IMR-90 (cell line): ENCODE results near the gene ALDH1A2.

Experiments used
- FOS ChIP-seq: fragments of 150-350 bp; IDR thresholded peaks from 2 replicates; pipeline ENCODE4 v1.6.1; 2016; ENCODE audit warnings: low read depth, low read length
- NFE2L2 ChIP-seq: fragments of 150-350 bp; IDR thresholded peaks from 2 replicates; pipeline ENCODE4 v1.6.1; 2016; ENCODE audit warnings: low read depth, mild to moderate bottlenecking, low read length
- TF ChIP-seq, protein P1 (sequence below): conservative IDR thresholded peaks from 2 replicates; pipeline ENCODE4 v1.5.1; 2012; ENCODE audit warnings: mild to moderate bottlenecking, low read depth, low read length, improper control_type of control experiment

DNA sequence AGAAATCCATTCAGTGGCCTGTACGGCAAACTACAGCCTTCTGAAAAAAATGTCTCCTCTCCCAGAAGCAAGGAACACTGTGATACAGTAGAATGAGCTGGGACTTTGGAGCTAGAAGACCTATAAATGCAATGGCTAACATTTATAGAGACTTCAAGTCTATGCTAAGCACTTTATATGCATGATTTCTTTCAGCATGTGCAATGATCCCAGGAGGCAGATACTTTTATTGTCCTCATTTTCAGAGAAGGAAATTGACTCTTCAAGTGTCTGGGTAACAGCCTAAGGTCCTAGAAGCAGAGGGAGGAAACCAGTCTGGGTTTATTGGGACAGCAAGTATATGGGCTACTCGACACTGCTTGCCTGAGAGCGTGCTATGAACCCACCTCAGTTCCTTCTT, 140.9 kb downstream of the ALDH1A2 start:
- TF ChIP-seq, protein P1, sequence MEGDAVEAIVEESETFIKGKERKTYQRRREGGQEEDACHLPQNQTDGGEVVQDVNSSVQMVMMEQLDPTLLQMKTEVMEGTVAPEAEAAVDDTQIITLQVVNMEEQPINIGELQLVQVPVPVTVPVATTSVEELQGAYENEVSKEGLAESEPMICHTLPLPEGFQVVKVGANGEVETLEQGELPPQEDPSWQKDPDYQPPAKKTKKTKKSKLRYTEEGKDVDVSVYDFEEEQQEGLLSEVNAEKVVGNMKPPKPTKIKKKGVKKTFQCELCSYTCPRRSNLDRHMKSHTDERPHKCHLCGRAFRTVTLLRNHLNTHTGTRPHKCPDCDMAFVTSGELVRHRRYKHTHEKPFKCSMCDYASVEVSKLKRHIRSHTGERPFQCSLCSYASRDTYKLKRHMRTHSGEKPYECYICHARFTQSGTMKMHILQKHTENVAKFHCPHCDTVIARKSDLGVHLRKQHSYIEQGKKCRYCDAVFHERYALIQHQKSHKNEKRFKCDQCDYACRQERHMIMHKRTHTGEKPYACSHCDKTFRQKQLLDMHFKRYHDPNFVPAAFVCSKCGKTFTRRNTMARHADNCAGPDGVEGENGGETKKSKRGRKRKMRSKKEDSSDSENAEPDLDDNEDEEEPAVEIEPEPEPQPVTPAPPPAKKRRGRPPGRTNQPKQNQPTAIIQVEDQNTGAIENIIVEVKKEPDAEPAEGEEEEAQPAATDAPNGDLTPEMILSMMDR: no peak
- TF ChIP-seq FOS (no peak), NFE2L2 (no peak)
